Suprapubic skin (tissue), 4 donors: Measurements from ENCODE around the gene ST6GALNAC6.

Experiments
- CTCF ChIP-seq, 2 donors: fragments of 200-600 bp in 1 of 2; fragments of 450-650 bp in 1 of 2; sonication (generic) in 1 of 2; IDR thresholded peaks; one replicate each; pipeline ENCODE4 v1.5.1; 2016 to 2019; ENCODE audit warnings: antibody characterized with exemption in 2 of 2, mild to moderate bottlenecking in 1 of 2, moderate library complexity in 1 of 2
- POLR2A ChIP-seq, 2 donors: fragments of 450-650 bp; IDR thresholded peaks; one replicate each; pipeline ENCODE4 v1.6.1; 2017; ENCODE audit warnings: antibody characterized with exemption in 2 of 2, mild to moderate bottlenecking in 2 of 2, moderate library complexity in 2 of 2
- POLR2AphosphoS5 ChIP-seq, 3 donors: sonication (generic); formaldehyde crosslinking; IDR thresholded peaks; one replicate each; pipeline ENCODE4 v1.6.1; 2017; ENCODE audit warnings: antibody characterized with exemption in 3 of 3

GRCh38 chr9:127875306-127875966 is 24.0 kb downstream of the ST6GALNAC6 start:
- TF ChIP-seq CTCF (IDR thresholded peaks at IDR 0.05) (no peak), POLR2AphosphoS5 (IDR thresholded peaks at IDR 0.05) (no peak), POLR2A (IDR thresholded peaks at IDR 0.05) (no peak)
